HepG2 (cell line): ENCODE results near the gene ROMO1. TPM values are rescaled to one million over a fixed set of nuclear protein-coding genes. Genes with fewer than 3 reads are reported as not detected.

Experiments
- FOXK2 ChIP-seq: fragments of 450-650 bp; IDR thresholded peaks from 2 replicates; pipeline ENCODE4 v1.6.1; 2016
- HDAC1 ChIP-seq: sonication (generic); formaldehyde crosslinking; IDR thresholded peaks from 2 replicates; pipeline ENCODE4 v1.5.1; 2020; ENCODE audit warnings: mild to moderate bottlenecking, missing genetic modification reagents
- KMT2B ChIP-seq: IDR thresholded peaks from 2 replicates; pipeline ENCODE4 v1.6.1; 2016; ENCODE audit warnings: missing genetic modification reagents, missing compliant biosample characterization
- PLRG1 ChIP-seq: fragments of 450-650 bp; conservative IDR thresholded peaks from 2 replicates; pipeline ENCODE4 v1.6.1; 2016
- SMAD3 ChIP-seq: sonication (generic); formaldehyde crosslinking; IDR thresholded peaks from 2 replicates; pipeline ENCODE4 v1.4.0; 2020; ENCODE audit warnings: missing genetic modification reagents
- SMC3 ChIP-seq: IDR thresholded peaks from 2 replicates; pipeline ENCODE4 v1.6.1; 2011; ENCODE audit warnings: low read length, improper control_type of control experiment
- TAF1 ChIP-seq: sonication (generic); formaldehyde crosslinking; IDR thresholded peaks from 2 replicates; pipeline ENCODE4 v1.4.0; 2020; ENCODE audit warnings: missing genetic modification reagents
- ZBTB38 ChIP-seq: sonication (generic); formaldehyde crosslinking; IDR thresholded peaks from 2 replicates; pipeline ENCODE4 v1.5.1; 2020; ENCODE audit warnings: mild to moderate bottlenecking, missing genetic modification reagents
- ZEB1 ChIP-seq: IDR thresholded peaks from 2 replicates; pipeline ENCODE4 v1.6.1; 2012; ENCODE audit warnings: mild to moderate bottlenecking, low read depth, inconsistent platforms; ENCODE audit not compliant: insufficient replicate concordance
- ZNF256 ChIP-seq: sonication (generic); formaldehyde crosslinking; conservative IDR thresholded peaks from 2 replicates; pipeline ENCODE4 v1.4.0; 2020; ENCODE audit warnings: missing genetic modification reagents
- ZNF552 ChIP-seq: sonication (generic); formaldehyde crosslinking; IDR thresholded peaks from 2 replicates; pipeline ENCODE4 v1.9.0; 2022; ENCODE audit warnings: missing genetic modification reagents, mild to moderate bottlenecking, borderline replicate concordance
- ZNF562 ChIP-seq: sonication (generic); formaldehyde crosslinking; IDR thresholded peaks from 2 replicates; pipeline ENCODE4 v1.8.0; 2022; ENCODE audit warnings: missing genetic modification reagents, borderline replicate concordance
- polyA plus RNA-seq, 8 experiments: library from polyadenylated mRNA; depleted of rRNA in 3 of 8; stranded (reverse) in 7 of 8; unstranded in 1 of 8; fragments of >200 nt; fragmentation: Illumina TruSeq in 4 of 8; extraction: Trizol in 4 of 8; gene quantifications; 2 replicates each; pipeline versions ENCODE4 v1.2.1 to v1.2.3, GENCODE V29; 2011 to 2016; ENCODE audit warnings: low read depth in 4 of 8, missing spikeins in 1 of 8, mixed read lengths in 1 of 8; ENCODE audit not compliant: insufficient read depth in 1 of 8
- total RNA-seq, 5 experiments: library from RNA; depleted of rRNA; stranded (reverse); fragments of >200 nt; fragmentation: Illumina TruSeq; extraction: Trizol; gene quantifications; 2 replicates each; pipeline ENCODE4 v1.2.3, GENCODE V29; 2016; ENCODE audit warnings: low read depth in 1 of 5
- TF ChIP-seq, protein P1 (sequence below): sonication (generic); formaldehyde crosslinking; IDR thresholded peaks from 2 replicates; pipeline ENCODE4 v1.4.0; 2020; ENCODE audit warnings: missing genetic modification reagents
- TF ChIP-seq, protein P2 (sequence below): sonication (generic); formaldehyde crosslinking; IDR thresholded peaks from 2 replicates; pipeline ENCODE4 v1.8.0; 2022; ENCODE audit warnings: mild to moderate bottlenecking, missing genetic modification reagents, borderline replicate concordance
- TF ChIP-seq, protein P3 (sequence below): IDR thresholded peaks from 2 replicates; pipeline ENCODE4 v1.6.1; 2016; ENCODE audit warnings: missing biosample characterization, missing genetic modification reagents, low read depth
- TF ChIP-seq, protein P4 (sequence below): sonication (generic); formaldehyde crosslinking; IDR thresholded peaks from 2 replicates; pipeline ENCODE4 v1.8.0; 2023; ENCODE audit warnings: mild to moderate bottlenecking, missing genetic modification reagents
- TF ChIP-seq, protein P5 (sequence below): IDR thresholded peaks from 2 replicates; pipeline ENCODE4 v1.6.1; 2016; ENCODE audit warnings: mild to moderate bottlenecking

ROMO1 gene
- total and polyA plus RNA-seq, 2 of the 13 experiments (the other 11 are each of a cell fraction or from before 2014, with no cell fraction given) = 636 to 755 TPM

DNA sequence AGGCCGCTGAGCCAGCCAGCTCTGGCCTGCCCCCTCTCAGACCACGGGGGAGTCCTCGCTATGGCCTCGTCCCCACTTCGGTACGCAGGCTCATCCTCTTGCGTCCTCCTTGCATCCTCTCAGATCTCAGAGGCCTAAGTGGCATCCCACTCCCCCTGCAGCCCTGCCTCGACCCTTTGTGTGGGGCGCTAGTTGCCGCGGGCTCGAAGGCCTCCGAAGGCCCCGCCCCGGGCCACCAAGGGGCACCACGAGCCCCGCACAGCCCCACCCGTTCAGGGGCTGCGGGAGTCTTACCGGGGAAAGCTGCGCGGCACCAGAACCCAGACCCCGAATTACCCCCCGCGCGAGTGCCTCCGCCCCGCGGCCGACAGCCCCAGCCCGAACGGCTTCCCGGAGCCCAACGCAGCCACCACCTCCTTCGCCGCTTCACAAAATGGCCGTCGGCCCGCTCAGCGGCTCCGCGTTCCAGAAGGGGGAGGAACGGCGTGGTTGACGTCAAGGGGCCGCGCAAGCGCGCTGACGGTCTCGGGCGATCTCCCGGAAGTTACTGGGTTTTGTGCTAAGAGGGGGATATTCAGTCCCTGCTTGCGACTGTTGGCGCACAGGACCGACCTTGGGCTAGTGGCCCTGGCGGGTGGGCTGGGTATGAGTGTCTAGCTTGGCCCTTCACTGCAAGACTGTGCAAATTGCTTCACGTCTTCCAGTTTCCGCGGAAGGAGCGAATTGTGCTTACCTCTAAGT, 34.6 kb upstream of the ROMO1 start, which contains the start of the genes CPNE1 and RBM12 (continued):
- TF ChIP-seq, protein P1, sequence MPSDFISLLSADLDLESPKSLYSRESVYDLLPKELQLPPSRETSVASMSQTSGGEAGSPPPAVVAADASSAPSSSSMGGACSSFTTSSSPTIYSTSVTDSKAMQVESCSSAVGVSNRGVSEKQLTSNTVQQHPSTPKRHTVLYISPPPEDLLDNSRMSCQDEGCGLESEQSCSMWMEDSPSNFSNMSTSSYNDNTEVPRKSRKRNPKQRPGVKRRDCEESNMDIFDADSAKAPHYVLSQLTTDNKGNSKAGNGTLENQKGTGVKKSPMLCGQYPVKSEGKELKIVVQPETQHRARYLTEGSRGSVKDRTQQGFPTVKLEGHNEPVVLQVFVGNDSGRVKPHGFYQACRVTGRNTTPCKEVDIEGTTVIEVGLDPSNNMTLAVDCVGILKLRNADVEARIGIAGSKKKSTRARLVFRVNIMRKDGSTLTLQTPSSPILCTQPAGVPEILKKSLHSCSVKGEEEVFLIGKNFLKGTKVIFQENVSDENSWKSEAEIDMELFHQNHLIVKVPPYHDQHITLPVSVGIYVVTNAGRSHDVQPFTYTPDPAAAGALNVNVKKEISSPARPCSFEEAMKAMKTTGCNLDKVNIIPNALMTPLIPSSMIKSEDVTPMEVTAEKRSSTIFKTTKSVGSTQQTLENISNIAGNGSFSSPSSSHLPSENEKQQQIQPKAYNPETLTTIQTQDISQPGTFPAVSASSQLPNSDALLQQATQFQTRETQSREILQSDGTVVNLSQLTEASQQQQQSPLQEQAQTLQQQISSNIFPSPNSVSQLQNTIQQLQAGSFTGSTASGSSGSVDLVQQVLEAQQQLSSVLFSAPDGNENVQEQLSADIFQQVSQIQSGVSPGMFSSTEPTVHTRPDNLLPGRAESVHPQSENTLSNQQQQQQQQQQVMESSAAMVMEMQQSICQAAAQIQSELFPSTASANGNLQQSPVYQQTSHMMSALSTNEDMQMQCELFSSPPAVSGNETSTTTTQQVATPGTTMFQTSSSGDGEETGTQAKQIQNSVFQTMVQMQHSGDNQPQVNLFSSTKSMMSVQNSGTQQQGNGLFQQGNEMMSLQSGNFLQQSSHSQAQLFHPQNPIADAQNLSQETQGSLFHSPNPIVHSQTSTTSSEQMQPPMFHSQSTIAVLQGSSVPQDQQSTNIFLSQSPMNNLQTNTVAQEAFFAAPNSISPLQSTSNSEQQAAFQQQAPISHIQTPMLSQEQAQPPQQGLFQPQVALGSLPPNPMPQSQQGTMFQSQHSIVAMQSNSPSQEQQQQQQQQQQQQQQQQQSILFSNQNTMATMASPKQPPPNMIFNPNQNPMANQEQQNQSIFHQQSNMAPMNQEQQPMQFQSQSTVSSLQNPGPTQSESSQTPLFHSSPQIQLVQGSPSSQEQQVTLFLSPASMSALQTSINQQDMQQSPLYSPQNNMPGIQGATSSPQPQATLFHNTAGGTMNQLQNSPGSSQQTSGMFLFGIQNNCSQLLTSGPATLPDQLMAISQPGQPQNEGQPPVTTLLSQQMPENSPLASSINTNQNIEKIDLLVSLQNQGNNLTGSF (CRISPR knock-in tag) = no peak; the same call in 1 of the 2 replicates
- TF ChIP-seq, protein P2, sequence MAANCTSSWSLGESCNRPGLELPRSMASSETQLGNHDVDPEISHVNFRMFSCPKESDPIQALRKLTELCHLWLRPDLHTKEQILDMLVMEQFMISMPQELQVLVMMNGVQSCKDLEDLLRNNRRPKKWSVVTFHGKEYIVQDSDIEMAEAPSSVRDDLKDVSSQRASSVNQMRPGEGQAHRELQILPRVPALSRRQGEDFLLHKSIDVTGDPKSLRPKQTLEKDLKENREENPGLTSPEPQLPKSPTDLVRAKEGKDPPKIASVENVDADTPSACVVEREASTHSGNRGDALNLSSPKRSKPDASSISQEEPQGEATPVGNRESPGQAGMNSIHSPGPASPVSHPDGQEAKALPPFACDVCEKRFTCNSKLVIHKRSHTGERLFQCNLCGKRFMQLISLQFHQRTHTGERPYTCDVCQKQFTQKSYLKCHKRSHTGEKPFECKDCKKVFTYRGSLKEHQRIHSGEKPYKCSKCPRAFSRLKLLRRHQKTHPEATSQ (CRISPR knock-in tag) = peak; percentile 71; the same call in 1 of the 2 replicates
- TF ChIP-seq ZNF552 (peak; percentile 77; the same call in 1 of the 2 replicates), TAF1 (CRISPR knock-in tag) (peak; percentile 99), ZBTB38 (peak; percentile 90), HDAC1 (peak; percentile 98), ZNF562 (no peak), SMC3 (no peak), FOXK2 (no peak), KMT2B (CRISPR knock-in tag) (peak; percentile 93), SMAD3 (CRISPR knock-in tag) (peak; percentile 77), PLRG1 (no peak), ZEB1 (peak; percentile 55), ZNF256 (peak; percentile 46; the same call in 1 of the 2 replicates)
- TF ChIP-seq, protein P3, sequence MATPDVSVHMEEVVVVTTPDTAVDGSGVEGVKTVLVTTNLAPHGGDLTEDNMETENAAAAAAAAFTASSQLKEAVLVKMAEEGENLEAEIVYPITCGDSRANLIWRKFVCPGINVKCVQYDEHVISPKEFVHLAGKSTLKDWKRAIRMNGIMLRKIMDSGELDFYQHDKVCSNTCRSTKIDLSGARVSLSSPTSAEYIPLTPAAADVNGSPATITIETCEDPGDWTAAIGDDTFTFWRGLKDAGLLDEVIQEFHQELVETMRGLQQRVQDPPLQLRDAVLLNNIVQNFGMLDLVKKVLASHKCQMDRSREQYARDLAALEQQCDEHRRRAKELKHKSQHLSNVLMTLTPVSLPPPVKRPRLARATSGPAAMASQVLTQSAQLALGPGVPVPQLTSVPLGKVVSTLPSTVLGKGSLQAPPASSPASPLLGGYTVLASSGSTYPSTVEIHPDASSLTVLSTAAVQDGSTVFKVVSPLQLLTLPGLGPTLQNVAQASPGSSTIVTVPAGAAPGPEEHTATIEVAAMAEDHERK = peak; percentile 91
- TF ChIP-seq, protein P4, sequence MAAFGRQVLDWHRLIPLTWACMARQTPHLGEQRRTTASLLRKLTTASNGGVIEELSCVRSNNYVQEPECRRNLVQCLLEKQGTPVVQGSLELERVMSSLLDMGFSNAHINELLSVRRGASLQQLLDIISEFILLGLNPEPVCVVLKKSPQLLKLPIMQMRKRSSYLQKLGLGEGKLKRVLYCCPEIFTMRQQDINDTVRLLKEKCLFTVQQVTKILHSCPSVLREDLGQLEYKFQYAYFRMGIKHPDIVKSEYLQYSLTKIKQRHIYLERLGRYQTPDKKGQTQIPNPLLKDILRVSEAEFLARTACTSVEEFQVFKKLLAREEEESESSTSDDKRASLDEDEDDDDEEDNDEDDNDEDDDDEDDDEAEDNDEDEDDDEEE (CRISPR knock-in tag) = peak; percentile 18; the same call in 1 of the 2 replicates
- TF ChIP-seq, protein P5, sequence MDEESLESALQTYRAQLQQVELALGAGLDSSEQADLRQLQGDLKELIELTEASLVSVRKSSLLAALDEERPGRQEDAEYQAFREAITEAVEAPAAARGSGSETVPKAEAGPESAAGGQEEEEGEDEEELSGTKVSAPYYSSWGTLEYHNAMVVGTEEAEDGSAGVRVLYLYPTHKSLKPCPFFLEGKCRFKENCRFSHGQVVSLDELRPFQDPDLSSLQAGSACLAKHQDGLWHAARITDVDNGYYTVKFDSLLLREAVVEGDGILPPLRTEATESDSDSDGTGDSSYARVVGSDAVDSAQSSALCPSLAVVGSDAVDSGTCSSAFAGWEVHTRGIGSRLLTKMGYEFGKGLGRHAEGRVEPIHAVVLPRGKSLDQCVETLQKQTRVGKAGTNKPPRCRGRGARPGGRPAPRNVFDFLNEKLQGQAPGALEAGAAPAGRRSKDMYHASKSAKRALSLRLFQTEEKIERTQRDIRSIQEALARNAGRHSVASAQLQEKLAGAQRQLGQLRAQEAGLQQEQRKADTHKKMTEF (CRISPR knock-in tag) = peak; percentile 99
